HG03097 (cell line): ENCODE results near the gene DECR2.
A peak's percentile ranks its signal among the peaks of the same experiment; 100 is the strongest.
"Not testable (repeated sequence)": the region's sequence is repeated elsewhere in the genome, so short reads cannot be mapped to it uniquely, and the experiment has no call there.

Experiments
- ATAC-seq: cut with Tn5 transposase; IDR thresholded peaks from one replicate; pipeline ENCODE4 v1.9.1; 2021; ENCODE audit not compliant: unreplicated experiment, low FRiP score

Gene DECR2

DNA sequence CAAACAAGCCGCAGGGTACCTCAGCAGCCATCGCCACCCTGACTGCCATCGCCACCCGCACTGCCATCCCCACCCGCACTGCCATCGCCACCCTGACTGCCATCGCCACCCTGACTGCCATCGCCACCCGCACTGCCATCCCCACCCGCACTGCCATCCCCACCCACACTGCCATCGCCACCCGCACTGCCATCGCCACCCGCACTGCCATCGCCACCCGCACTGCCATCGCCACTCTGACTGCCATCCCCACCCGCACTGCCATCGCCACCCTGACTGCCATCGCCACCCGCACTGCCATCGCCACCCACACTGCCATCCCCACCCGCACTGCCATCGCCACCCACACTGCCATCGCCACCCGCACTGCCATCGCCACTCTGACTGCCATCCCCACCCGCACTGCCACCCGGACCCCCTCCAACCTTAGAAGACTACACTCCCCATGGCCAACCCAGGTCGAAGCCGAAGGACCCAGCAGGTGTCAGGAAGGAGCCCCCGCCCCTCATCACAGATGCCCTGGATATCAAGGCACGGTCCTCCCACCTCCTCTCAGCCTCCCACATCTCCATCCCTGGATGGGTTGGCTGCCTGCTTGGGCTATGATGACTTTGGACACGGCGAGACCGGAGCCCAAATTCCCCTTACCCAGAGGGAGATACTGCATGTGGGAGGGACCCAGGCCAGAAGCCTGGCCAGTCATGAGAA lies 23.4 kb upstream of the DECR2 start:
- ATAC-seq: not testable (repeated sequence)

- no peak for ATAC-seq
Observed at GRCh38 chr16:378821-379182, 22.9 kb upstream of the DECR2 start.

GRCh38 chr16:379183-379960 lies 22.3 kb upstream of the DECR2 start:
- ATAC-seq: no peak

DNA sequence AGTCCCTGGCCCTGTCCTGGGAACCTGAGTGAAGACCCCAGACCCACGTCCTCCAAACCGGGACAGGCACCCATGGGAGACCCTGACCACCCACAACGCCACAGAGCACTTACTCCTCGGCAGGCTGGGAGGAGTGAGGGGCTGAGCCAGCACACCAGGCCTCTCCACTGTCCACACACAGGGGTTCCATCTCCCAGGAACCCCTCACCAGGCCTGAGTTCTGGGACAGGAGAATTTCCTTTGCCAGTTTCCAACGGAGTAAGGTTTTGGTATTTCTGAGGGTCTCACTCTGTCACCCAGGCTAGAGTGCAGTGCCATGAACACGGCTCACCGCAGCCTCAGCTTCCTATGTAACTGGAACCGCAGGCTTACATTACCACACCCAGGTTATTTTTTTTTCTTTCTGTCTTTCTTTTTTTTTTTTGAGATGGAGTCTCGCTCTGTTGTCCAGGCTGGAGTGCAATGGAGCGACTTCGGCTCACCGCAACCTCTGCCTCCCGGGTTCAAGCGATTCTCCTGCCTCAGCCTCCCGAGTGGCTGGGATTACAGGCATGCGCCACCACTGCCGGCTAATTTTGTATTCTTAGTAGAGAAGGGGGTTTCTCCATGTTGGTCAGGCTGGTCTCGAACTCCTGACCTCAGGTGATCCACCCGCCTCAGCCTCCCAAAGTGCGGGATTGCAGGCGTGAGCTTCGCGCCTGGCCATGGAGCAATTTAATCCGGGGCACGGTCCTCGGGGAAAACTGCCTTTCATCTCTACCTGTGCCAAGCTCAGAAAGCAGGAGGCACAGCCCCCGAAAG lies 21.5 kb upstream of the DECR2 start:
- ATAC-seq: no peak

DNA sequence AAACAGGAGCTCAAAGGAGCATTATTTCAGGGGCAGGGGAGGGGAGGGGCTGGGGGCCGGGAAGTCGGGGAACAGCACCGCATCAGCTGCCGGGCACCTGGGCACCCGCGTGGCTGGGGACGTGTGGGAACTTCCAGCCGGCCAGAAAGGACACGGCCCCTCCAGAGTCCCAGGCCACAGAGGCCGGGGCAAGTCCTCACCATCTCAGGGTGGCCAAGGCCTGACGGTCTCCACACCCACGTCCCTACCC lies 21.0 kb upstream of the DECR2 start:
- ATAC-seq: no peak

DNA sequence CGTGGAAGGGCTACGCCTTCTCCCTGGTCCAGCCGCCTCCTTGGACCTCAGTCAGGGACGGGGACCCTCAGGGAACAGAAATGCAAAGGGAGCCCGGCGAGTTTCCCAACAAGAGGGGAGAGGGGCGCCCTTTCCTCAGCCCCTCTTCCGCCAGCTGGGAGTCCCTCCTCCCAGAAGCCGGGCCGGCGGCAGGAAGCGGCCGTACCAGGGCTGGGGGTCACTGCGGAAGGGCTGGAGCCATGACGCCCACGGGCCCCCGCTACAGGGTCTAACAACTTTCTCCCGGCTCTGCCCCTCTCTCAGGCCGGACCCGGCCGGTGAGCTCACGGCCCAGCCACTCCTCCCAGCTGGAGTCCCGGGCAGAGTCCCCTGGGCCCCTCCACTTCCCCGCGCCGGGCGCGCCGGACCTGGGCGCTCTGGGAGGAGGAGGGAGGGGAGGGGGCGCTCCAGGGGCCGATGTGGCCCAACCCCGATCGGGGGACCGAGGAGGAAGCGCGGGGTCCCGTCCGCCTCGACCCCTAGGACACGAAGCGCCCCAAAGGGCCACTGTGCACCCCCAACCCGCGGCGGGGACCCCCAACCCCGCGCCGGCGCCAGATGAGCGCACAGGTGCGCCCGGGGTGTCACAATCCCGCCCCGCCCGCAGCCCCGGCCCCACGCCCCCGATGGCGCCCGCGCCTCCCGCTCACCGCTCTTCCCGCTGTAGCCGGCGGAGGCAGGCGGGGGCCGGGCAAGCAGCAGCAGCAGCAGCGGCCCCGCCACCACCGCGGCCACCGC lies 20.5 kb upstream of the DECR2 start:
- peak; percentile 15 for ATAC-seq

GRCh38 chr16:381789-382717 lies 19.6 kb upstream of the DECR2 start, which contains the start of gene PGAP6:
TSS of gene PGAP6 (minus strand) at chr16:381978. CDS start at chr16:381821, 157 bp downstream.
- ATAC-seq: peak; percentile 38

- ATAC-seq: peak; percentile 37
Observed at GRCh38 chr16:383326-384051, 18.2 kb upstream of the DECR2 start.

GRCh38 chr16:386641-387156 lies 15.0 kb upstream of the DECR2 start:
- no peak for ATAC-seq

- not testable (repeated sequence) for ATAC-seq
Observed at GRCh38 chr16:387761-388666, 13.7 kb upstream of the DECR2 start.

DNA sequence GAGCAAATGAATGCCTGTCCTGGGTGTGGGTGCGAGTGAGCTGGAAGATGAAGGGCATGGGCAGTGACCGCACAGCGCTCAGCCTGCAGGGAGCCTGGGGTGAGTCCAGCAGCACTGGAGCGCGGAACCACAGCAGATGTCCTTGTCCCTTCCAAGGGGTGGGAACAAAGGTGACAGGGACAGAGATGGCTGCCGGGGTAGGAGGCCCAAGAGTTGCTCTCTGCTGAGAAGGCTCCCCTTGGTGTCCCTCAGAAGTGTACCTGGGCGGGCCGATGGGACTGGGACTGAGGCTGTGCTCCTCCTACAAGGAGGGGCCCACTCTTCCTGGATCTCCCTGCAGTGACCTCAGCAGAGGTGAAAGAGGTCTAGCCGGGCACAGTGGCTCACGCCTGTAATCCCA lies 12.3 kb upstream of the DECR2 start:
- no peak for ATAC-seq

GRCh38 chr16:391885-392335 lies 9.8 kb upstream of the DECR2 start:
- ATAC-seq: no peak

GRCh38 chr16:392450-393030 lies 9.1 kb upstream of the DECR2 start:
- no peak for ATAC-seq

- no peak for ATAC-seq
Observed at GRCh38 chr16:396199-396598, 5.5 kb upstream of the DECR2 start.

DNA sequence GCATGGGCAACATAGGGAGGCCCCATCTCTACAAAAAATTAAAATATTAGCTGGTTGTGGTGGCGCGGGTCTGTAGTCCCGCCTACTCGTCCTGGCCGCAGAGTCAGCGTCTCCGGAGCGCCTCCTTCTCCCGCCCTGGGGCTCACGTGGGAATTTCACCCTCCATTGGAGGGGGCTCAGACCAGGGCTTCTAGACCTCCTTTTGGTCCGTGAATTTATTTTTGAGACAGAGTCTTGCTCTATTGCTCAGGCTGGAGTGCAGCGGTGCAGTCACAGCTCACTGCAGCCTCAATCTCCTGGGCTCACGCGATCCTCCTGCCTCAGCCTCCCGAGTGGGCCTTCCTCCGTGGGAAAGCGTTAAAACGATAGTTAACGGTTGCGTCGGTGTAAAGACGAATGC lies 5.1 kb upstream of the DECR2 start:
- ATAC-seq: no peak

- ATAC-seq: no peak
Observed at GRCh38 chr16:397135-397661, 4.5 kb upstream of the DECR2 start, which contains the start of gene NME4. TSS of gene NME4 (plus strand) at chr16:397199. CDS start at chr16:397223, 24 bp downstream.

DNA sequence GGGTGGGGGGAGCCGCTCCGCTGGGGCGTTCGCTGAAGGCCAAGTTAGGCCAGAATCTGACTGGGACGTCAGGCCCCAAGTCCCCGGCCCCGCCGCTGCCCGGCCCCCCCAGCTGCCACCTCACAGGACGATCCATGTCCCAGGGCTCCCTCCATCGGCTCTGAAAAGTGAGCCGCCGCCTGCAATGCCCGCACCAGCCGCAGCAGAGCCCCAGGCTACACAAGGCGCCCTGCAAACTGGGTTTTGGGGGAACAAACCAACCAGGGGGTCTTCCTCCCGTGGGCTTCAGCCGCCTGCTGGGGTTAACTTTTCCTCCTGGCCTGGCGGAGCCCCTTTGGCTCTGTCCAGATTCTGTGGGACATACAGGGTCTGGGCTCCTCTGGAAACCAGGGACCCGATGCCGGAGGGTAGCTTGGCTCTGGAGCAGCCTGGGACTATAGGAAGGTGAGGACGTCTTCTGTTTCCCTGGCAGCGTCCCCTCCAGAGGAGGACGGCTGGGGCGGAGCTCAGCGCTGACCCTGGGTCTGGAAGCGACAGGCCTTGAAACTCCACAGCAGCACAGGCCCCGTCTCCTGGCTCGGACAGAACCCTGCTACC lies 3.9 kb upstream of the DECR2 start:
- no peak for ATAC-seq
